ENCODE measurements around the gene SLC49A3. TPM values are rescaled to one million over a fixed set of nuclear protein-coding genes. Genes with fewer than 3 reads are reported as not detected.

The SLC49A3 gene
- total RNA-seq, 2 experiments from 2014 or later, result not detected

DNA sequence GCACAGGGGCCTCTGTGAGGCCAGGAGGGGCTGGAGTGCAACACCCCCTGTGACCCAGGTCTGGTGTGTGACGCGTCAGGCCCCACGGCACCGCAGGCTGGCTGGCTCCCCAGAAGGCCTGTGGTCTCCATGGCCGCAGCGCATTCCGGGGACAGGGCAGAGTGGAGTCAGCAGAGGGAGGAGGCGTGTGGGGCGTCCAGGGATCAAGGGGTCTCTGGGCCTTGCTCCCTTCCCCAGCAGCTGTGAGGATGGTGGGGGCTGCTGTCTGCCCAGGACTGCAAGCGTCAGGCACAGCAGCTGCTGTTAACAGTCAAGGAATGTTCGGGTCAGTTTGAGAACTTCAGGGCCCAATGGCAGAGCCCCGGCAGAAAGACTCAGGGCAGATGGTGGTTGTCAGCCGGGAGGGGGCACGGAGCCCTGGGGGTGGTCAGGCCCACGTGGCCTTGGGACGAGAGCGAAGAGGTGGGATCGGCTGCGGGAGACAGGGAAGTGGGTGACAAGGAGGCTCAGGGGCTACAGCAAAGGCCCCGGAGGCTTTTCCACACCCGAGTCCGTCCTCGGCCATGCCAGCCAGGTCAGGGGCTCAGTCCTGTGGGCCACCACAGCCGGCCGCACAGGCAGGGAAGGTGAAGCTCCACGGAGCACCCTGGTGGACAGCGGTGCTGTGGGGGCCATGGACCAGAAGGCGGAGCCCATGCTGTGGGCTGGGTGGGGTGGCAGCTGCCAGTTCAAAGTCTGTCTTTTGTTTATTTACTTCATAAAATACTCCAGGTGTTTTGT lies 35.0 kb upstream of the SLC49A3 start:
- intact Hi-C loops (cut with micrococcal nuclease; ENCODE audit: unreplicated experiment), result no loop called here
- 0 out of 2 replicates have a peak, but pooled peaks cover 4% of the 10 kb centered on the region for H4K20me1 ChIP-seq (ENCODE audit: insufficient read depth, low read length)
- CTCF ChIA-PET (ENCODE audit: unreplicated experiment), result interaction anchor here (0.6 kb wide), 1 partner anchor 276 kb away, joined by 3 read pairs; no protein-coding TSS in a partner anchor
- H3K4me1 ChIP-seq (ENCODE audit: insufficient read depth, low read length, poor library complexity, severe bottlenecking), result no peaks in the 10 kb centered on the region
- TF ChIP-seq EZH2phosphoT487 (IDR thresholded peaks at IDR 0.05; ENCODE audit: borderline replicate concordance, low read depth, low read length), result no peak
- TF ChIP-seq, protein P1, sequence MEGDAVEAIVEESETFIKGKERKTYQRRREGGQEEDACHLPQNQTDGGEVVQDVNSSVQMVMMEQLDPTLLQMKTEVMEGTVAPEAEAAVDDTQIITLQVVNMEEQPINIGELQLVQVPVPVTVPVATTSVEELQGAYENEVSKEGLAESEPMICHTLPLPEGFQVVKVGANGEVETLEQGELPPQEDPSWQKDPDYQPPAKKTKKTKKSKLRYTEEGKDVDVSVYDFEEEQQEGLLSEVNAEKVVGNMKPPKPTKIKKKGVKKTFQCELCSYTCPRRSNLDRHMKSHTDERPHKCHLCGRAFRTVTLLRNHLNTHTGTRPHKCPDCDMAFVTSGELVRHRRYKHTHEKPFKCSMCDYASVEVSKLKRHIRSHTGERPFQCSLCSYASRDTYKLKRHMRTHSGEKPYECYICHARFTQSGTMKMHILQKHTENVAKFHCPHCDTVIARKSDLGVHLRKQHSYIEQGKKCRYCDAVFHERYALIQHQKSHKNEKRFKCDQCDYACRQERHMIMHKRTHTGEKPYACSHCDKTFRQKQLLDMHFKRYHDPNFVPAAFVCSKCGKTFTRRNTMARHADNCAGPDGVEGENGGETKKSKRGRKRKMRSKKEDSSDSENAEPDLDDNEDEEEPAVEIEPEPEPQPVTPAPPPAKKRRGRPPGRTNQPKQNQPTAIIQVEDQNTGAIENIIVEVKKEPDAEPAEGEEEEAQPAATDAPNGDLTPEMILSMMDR (conservative IDR thresholded peaks at IDR 0.05; ENCODE audit: low read length), result no peak
- H3K9me3 ChIP-seq (ENCODE audit: low read length), result no peaks in the 10 kb centered on the region
- H3K4me2 ChIP-seq (ENCODE audit: low read length), result no peak overlapping the region
- H3K36me3 ChIP-seq (ENCODE audit: insufficient read depth, low read length), result peaks cover 28% of the 10 kb centered on the region
- no peak overlapping the region for H2AFZ ChIP-seq (ENCODE audit: low read length)
- no peak overlapping the region for H3K27ac ChIP-seq (ENCODE audit: low read depth, low read length, poor library complexity, severe bottlenecking)
- POLR2A ChIA-PET, result no interaction called here
- H3K9me2 ChIP-seq (ENCODE audit: insufficient read depth, low read length), result no peaks in the 10 kb centered on the region
- no peaks in the 10 kb centered on the region for H3K79me2 ChIP-seq (ENCODE audit: insufficient read depth, low read depth, low read length)
- no peak for DNase-seq (ENCODE audit: low spot score)
- H3K4me3 ChIP-seq (ENCODE audit: low read depth, low read length, poor library complexity, severe bottlenecking), result no peak overlapping the region
- no TSS peak for BruUV-seq (replicated peaks)

DNA sequence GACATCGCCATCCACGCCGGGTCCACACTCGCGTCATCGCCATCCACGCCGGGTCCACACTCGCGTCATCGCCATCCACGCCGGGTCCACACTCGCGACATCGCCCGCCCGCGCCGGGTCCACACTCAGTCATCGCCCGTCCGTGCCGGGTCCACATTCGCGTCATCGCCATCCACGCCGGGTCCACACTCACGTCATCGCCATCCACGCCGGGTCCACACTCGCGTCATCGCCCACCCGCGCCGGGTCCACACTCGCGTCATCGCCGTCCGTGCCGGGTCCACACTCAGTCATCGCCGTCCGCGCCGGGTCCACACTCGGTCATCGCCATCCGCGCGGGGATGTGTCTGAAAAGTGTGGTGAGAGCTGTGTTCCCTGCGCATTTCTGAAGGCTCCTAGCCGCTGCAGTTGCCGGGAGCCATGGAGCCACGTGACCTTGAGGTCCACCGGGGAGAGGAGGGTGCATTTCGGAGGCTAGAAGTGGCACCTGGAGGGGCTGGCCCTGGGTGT lies 34.0 kb upstream of the SLC49A3 start:
- Histone ChIP-seq H3K4me2 (ENCODE audit: low read length) (no peak overlapping the region), H2AFZ (ENCODE audit: low read length) (no peak overlapping the region), H3K4me3 (ENCODE audit: low read depth, low read length, poor library complexity, severe bottlenecking) (no peak overlapping the region), H3K27ac (ENCODE audit: low read depth, low read length, poor library complexity, severe bottlenecking) (no peak overlapping the region), H3K4me1 (ENCODE audit: insufficient read depth, low read length, poor library complexity, severe bottlenecking) (no peaks in the 10 kb centered on the region), H4K20me1 (ENCODE audit: insufficient read depth, low read length) (0 out of 2 replicates have a peak, but pooled peaks cover 2% of the 10 kb centered on the region), H3K79me2 (ENCODE audit: insufficient read depth, low read depth, low read length) (no peaks in the 10 kb centered on the region), H3K9me2 (ENCODE audit: insufficient read depth, low read length) (no peaks in the 10 kb centered on the region), H3K36me3 (ENCODE audit: insufficient read depth, low read length) (peaks cover 28% of the 10 kb centered on the region), H3K9me3 (ENCODE audit: low read length) (no peaks in the 10 kb centered on the region)
- TF ChIP-seq, protein P1 (conservative IDR thresholded peaks at IDR 0.05; ENCODE audit: low read length), result no peak
- TF ChIP-seq EZH2phosphoT487 (IDR thresholded peaks at IDR 0.05; ENCODE audit: borderline replicate concordance, low read depth, low read length), result no peak
- intact Hi-C loops (cut with micrococcal nuclease; ENCODE audit: unreplicated experiment), result no loop called here
- BruUV-seq (replicated peaks), result no TSS peak
- POLR2A ChIA-PET, result no interaction called here
- CTCF ChIA-PET (ENCODE audit: unreplicated experiment), result no interaction called here
- no peak for DNase-seq (ENCODE audit: low spot score)

DNA sequence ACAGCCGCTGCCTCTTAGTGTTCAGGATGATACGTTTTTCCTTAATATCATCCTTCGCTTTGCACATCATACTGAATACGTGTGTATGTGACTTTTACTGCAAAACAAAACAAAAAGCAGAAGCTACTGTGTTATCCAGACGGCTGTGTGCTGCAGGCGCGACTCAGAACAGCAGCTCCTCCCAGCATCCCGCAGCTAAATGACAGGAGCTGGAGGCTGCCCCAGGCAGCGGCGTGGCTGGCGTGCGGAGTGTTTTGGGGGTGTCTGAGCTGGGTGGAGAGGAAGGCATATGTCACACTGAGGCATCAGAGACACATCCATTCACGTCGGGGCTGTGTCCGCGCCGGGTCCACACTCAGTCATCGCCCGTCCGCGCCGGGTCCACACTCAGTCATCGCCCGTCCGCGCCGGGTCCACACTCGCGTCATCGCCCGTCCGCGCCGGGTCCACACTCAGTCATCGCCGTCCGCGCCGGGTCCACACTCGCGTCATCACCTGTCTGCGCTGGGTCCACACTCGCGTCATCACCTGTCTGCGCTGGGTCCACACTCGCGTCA lies 33.3 kb upstream of the SLC49A3 start:
- Histone ChIP-seq H3K4me1 (ENCODE audit: insufficient read depth, low read length, poor library complexity, severe bottlenecking) (no peaks in the 10 kb centered on the region), H3K79me2 (ENCODE audit: insufficient read depth, low read depth, low read length) (no peaks in the 10 kb centered on the region), H3K4me3 (ENCODE audit: low read depth, low read length, poor library complexity, severe bottlenecking) (no peak overlapping the region), H3K4me2 (ENCODE audit: low read length) (no peak overlapping the region), H3K9me3 (ENCODE audit: low read length) (no peaks in the 10 kb centered on the region), H3K27ac (ENCODE audit: low read depth, low read length, poor library complexity, severe bottlenecking) (no peak overlapping the region), H4K20me1 (ENCODE audit: insufficient read depth, low read length) (no peaks in the 10 kb centered on the region), H3K36me3 (ENCODE audit: insufficient read depth, low read length) (peaks cover 28% of the 10 kb centered on the region), H3K9me2 (ENCODE audit: insufficient read depth, low read length) (no peaks in the 10 kb centered on the region), H2AFZ (ENCODE audit: low read length) (no peak overlapping the region)
- TF ChIP-seq, protein P1 (conservative IDR thresholded peaks at IDR 0.05; ENCODE audit: low read length), result no peak
- TF ChIP-seq EZH2phosphoT487 (IDR thresholded peaks at IDR 0.05; ENCODE audit: borderline replicate concordance, low read depth, low read length), result no peak
- CTCF ChIA-PET (ENCODE audit: unreplicated experiment), result no interaction called here
- POLR2A ChIA-PET, result no interaction called here
- intact Hi-C loops (cut with micrococcal nuclease; ENCODE audit: unreplicated experiment), result no loop called here
- no peak for DNase-seq (ENCODE audit: low spot score)
- no TSS peak for BruUV-seq (replicated peaks)
